ENCODE data around the gene FSD1.
"Not testable (repeated sequence)": the region's sequence is repeated elsewhere in the genome, so short reads cannot be mapped to it uniquely, and the experiment has no call there.

Gene FSD1

GRCh38 chr19:4327252-4327876 is 23.0 kb downstream of the FSD1 start:
- no peak overlapping the region for H3K9ac ChIP-seq (ENCODE audit: low read length)
- peaks cover 2% of the 10 kb centered on the region for H3K4me1 ChIP-seq (ENCODE audit: control insufficient read depth, insufficient read depth, low read length)
- H3K36me3 ChIP-seq (ENCODE audit: control insufficient read depth, insufficient read depth, low read length), result no peaks in the 10 kb centered on the region
- H3K27me3 ChIP-seq (ENCODE audit: control insufficient read depth, insufficient read depth, low read length), result no peaks in the 10 kb centered on the region
- no peak overlapping the region for H3K27ac ChIP-seq (ENCODE audit: low read depth, low read length)
- H3K4me3 ChIP-seq (ENCODE audit: low read length), result peak overlapping the region; percentile 69

DNA sequence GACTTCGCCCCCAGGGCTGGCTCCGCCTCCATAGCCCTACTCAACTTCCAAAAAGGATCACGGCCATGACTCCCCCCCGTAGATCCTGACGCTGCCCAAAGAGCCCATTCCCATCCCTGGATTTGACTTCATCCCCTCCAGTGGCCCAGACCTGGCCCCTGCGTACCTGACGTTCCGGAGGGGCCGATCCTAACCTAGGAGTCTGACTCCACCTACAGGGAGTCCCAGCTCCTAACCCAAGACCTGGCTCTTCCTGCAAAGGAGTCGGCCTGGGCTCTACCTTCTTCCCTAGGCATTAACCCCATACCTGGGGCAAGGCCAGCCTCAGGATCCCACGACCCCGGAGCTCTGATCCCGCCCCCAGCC is 23.5 kb downstream of the FSD1 start:
- Histone ChIP-seq H3K36me3 (ENCODE audit: control insufficient read depth, insufficient read depth, low read length) (no peaks in the 10 kb centered on the region), H3K27me3 (ENCODE audit: control insufficient read depth, insufficient read depth, low read length) (no peaks in the 10 kb centered on the region), H3K4me1 (ENCODE audit: control insufficient read depth, insufficient read depth, low read length) (peaks cover 2% of the 10 kb centered on the region), H3K4me3 (ENCODE audit: low read length) (peak overlapping the region; percentile 69), H3K9ac (ENCODE audit: low read length) (no peak overlapping the region), H3K27ac (ENCODE audit: low read depth, low read length) (no peak overlapping the region)

GRCh38 chr19:4328243-4328990 is 24.0 kb downstream of the FSD1 start:
- H3K27me3 ChIP-seq (ENCODE audit: control insufficient read depth, insufficient read depth, low read length), result no peaks in the 10 kb centered on the region
- no peak overlapping the region for H3K27ac ChIP-seq (ENCODE audit: low read depth, low read length)
- peaks cover 2% of the 10 kb centered on the region for H3K4me1 ChIP-seq (ENCODE audit: control insufficient read depth, insufficient read depth, low read length)
- H3K9ac ChIP-seq (ENCODE audit: low read length), result no peak overlapping the region
- H3K36me3 ChIP-seq (ENCODE audit: control insufficient read depth, insufficient read depth, low read length), result no peaks in the 10 kb centered on the region
- H3K4me3 ChIP-seq (ENCODE audit: low read length), result peak overlapping the region; percentile 69

GRCh38 chr19:4328991-4329681 is 24.7 kb downstream of the FSD1 start:
- H3K9ac ChIP-seq (ENCODE audit: low read length); H3K27me3 ChIP-seq (ENCODE audit: control insufficient read depth, insufficient read depth, low read length); H3K4me1 ChIP-seq (ENCODE audit: control insufficient read depth, insufficient read depth, low read length); H3K36me3 ChIP-seq (ENCODE audit: control insufficient read depth, insufficient read depth, low read length); H3K27ac ChIP-seq (ENCODE audit: low read depth, low read length): not testable (repeated sequence)
- peak overlapping the region; percentile 68 for H3K4me3 ChIP-seq (ENCODE audit: low read length)

GRCh38 chr19:4329858-4330257 is 25.5 kb downstream of the FSD1 start:
- H3K4me3 ChIP-seq (ENCODE audit: low read length), result no peak overlapping the region
- H3K4me1 ChIP-seq (ENCODE audit: control insufficient read depth, insufficient read depth, low read length), result peaks cover 2% of the 10 kb centered on the region
- no peaks in the 10 kb centered on the region for H3K36me3 ChIP-seq (ENCODE audit: control insufficient read depth, insufficient read depth, low read length)
- H3K27me3 ChIP-seq (ENCODE audit: control insufficient read depth, insufficient read depth, low read length), result no peaks in the 10 kb centered on the region
- no peak overlapping the region for H3K27ac ChIP-seq (ENCODE audit: low read depth, low read length)
- H3K9ac ChIP-seq (ENCODE audit: low read length), result no peak overlapping the region

DNA sequence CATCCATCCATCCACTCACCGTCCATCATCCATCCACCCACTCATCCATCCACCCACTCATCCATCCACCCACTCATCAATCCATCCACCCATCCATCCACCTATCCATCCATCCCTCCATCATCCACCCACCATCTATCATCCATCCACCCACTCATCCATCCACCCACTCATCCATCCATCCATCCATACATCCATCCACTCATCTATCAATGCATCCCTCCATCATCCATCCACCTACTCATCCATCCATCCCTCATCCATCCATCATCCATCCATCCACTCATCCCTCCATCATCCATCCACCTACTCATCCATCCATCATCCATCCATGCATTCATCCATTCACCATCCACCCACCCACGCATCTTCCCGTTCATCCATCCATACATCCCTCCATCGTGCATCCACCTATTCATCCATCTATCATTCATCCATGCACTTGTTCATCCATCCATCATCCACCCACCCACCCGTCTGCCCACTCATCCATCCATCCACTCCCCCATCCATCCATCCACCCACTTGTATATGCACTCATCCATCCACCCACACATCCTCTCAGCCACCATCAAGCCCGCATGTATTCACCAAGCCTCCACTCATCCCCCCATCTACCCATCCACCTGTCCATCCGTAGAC is 30.7 kb downstream of the FSD1 start:
- Histone ChIP-seq H3K9ac (ENCODE audit: low read length) (no peak overlapping the region), H3K27me3 (ENCODE audit: control insufficient read depth, insufficient read depth, low read length) (peaks cover 3% of the 10 kb centered on the region), H3K27ac (ENCODE audit: low read depth, low read length) (no peak overlapping the region), H3K4me3 (ENCODE audit: low read length) (no peak overlapping the region), H3K36me3 (ENCODE audit: control insufficient read depth, insufficient read depth, low read length) (no peaks in the 10 kb centered on the region), H3K4me1 (ENCODE audit: control insufficient read depth, insufficient read depth, low read length) (no peaks in the 10 kb centered on the region)

DNA sequence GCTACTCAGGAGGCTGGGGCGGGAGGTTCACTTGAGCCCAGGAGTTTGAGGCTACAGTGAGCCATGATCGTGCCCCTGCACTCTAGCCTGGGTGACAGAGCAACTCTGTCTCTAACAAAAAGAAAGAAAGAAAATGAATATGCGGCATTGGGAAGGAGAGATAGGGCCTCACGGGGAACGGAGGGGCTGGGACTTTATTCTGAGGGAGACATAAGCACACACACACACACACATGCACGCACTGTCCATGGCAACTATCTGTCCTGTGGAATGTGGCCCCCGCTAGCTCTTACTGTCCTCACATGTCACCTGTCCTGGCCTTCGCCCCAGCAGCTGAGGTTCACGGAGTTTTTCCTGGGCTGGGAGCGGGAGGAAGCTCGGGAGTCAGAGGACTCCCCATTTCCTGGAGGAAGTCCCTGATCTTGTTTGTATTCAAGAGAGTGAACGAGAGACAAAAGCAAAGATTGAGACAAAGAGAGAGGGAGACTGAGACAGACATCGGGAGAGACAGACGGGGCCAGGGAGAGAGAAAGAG is 33.6 kb downstream of the FSD1 start:
- Histone ChIP-seq H3K27me3 (ENCODE audit: control insufficient read depth, insufficient read depth, low read length) (peaks cover 3% of the 10 kb centered on the region), H3K36me3 (ENCODE audit: control insufficient read depth, insufficient read depth, low read length) (no peaks in the 10 kb centered on the region), H3K4me1 (ENCODE audit: control insufficient read depth, insufficient read depth, low read length) (peaks cover 4% of the 10 kb centered on the region), H3K9ac (ENCODE audit: low read length) (no peak overlapping the region), H3K4me3 (ENCODE audit: low read length) (peak overlapping the region; percentile 77), H3K27ac (ENCODE audit: low read depth, low read length) (no peak overlapping the region)

GRCh38 chr19:4338441-4339355 is 34.3 kb downstream of the FSD1 start, which contains the start of gene STAP2:
TSS of gene STAP2 (minus strand) at chr19:4338827. CDS start at chr19:4338753, 74 bp downstream.
- Histone ChIP-seq H3K4me3 (ENCODE audit: low read length) (peak within 1 kb of the TSS; percentile 77), H3K36me3 (ENCODE audit: control insufficient read depth, insufficient read depth, low read length) (no peaks in the 10 kb centered on the region), H3K9ac (ENCODE audit: low read length) (no peak within 1 kb of the TSS), H3K4me1 (ENCODE audit: control insufficient read depth, insufficient read depth, low read length) (peaks cover 4% of the 10 kb centered on the region), H3K27me3 (ENCODE audit: control insufficient read depth, insufficient read depth, low read length) (peaks cover 3% of the 10 kb centered on the region), H3K27ac (ENCODE audit: low read depth, low read length) (no peak within 1 kb of the TSS)

DNA sequence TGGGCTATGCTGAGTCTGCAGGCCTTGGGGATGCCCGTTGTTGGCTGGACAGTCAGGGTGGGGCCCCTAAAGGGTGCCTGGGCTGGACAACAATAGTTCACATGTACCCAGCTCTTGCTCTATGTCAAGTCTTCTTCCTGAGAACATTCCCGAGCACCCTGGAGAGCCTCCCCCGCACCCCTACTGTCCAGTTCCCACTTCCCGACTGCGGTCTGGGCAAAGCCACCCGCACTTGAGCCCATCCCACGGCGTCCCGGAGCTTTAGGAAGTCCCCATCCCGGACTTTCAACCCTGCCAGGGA is 37.9 kb downstream of the FSD1 start:
- H3K4me3 ChIP-seq (ENCODE audit: low read length), result peak overlapping the region; percentile 76
- peaks cover 4% of the 10 kb centered on the region for H3K4me1 ChIP-seq (ENCODE audit: control insufficient read depth, insufficient read depth, low read length)
- peaks cover 3% of the 10 kb centered on the region for H3K27me3 ChIP-seq (ENCODE audit: control insufficient read depth, insufficient read depth, low read length)
- H3K9ac ChIP-seq (ENCODE audit: low read length), result peak overlapping the region; percentile 93
- peak overlapping the region; percentile 92 for H3K27ac ChIP-seq (ENCODE audit: low read depth, low read length)
- H3K36me3 ChIP-seq (ENCODE audit: control insufficient read depth, insufficient read depth, low read length), result no peaks in the 10 kb centered on the region

GRCh38 chr19:4342615-4343369 is 38.4 kb downstream of the FSD1 start:
- Histone ChIP-seq H3K27me3 (ENCODE audit: control insufficient read depth, insufficient read depth, low read length) (peaks cover 3% of the 10 kb centered on the region), H3K4me1 (ENCODE audit: control insufficient read depth, insufficient read depth, low read length) (peaks cover 4% of the 10 kb centered on the region), H3K4me3 (ENCODE audit: low read length) (peak overlapping the region; percentile 98), H3K9ac (ENCODE audit: low read length) (peak overlapping the region; percentile 93), H3K27ac (ENCODE audit: low read depth, low read length) (peak overlapping the region; percentile 96), H3K36me3 (ENCODE audit: control insufficient read depth, insufficient read depth, low read length) (no peaks in the 10 kb centered on the region)

Measured in rectal smooth muscle tissue (tissue), 1 donor.